HFFc6 (cell line): ENCODE data around the gene SUFU. TPM values are rescaled to one million over a fixed set of nuclear protein-coding genes. Genes with fewer than 3 reads are reported as not detected.

ENCODE experiments used
- DNase-seq: peaks from one replicate; pipeline ENCODE4 v3.0.0-alpha.2; 2018
- H3K27ac Mint-ChIP-seq: 2 replicates; pipeline ENCODE4 v1.8.0; 2020; ENCODE audit warnings: mild to moderate bottlenecking, mixed read lengths
- H3K27me3 Mint-ChIP-seq: 2 replicates; pipeline ENCODE4 v1.8.0; 2021; ENCODE audit warnings: mild to moderate bottlenecking, moderate library complexity, mixed read lengths; ENCODE audit not compliant: insufficient read depth
- H3K36me3 Mint-ChIP-seq: 2 replicates; pipeline ENCODE4 v1.8.0; 2021; ENCODE audit warnings: low read depth, mixed read lengths
- H3K4me1 Mint-ChIP-seq: 2 replicates; pipeline ENCODE4 v1.8.0; 2020; ENCODE audit warnings: low read depth, mixed read lengths
- H3K4me3 Mint-ChIP-seq: 2 replicates; pipeline ENCODE4 v1.8.0; 2020; ENCODE audit warnings: mild to moderate bottlenecking, moderate library complexity, mixed read lengths
- H3K9me3 Mint-ChIP-seq: 2 replicates; pipeline ENCODE4 v1.8.0; 2020; ENCODE audit warnings: mild to moderate bottlenecking, mixed read lengths
- CTCF ChIP-seq: fragments of 200-600 bp; sonication (generic); IDR thresholded peaks from 2 replicates; pipeline ENCODE4 v1.5.0; 2021; ENCODE audit warnings: antibody characterized with exemption, mild to moderate bottlenecking
- total RNA-seq, 6 experiments: library from RNA; stranded (reverse); fragmentation: NEBNext Ultra II Directional; extraction: Animal tissue kit (Norgen Biotek cat#: 25700); gene quantifications; 2 replicates in 1 of 6; 3 replicates in 5 of 6; pipeline ENCODE4 v1.2.3, GENCODE V29; 2021

SUFU gene
- total RNA-seq, 6 experiments from 2014 or later, result 12.8 to 16.8 (median 15.2) TPM

GRCh38 chr10:102630663-102631062 lies 126.9 kb downstream of the SUFU start:
- H3K9me3 Mint-ChIP-seq, result no peaks in the 10 kb centered on the region
- no peak for DNase-seq
- peak overlapping the region; percentile 96 for H3K27ac Mint-ChIP-seq
- H3K27me3 Mint-ChIP-seq, result peaks cover 2% of the 10 kb centered on the region
- H3K4me3 Mint-ChIP-seq, result peak overlapping the region; percentile 45; the same call in 1 of the 2 replicates
- no peaks in the 10 kb centered on the region for H3K36me3 Mint-ChIP-seq
- H3K4me1 Mint-ChIP-seq, result peaks cover 97% of the 10 kb centered on the region
- TF ChIP-seq CTCF, result no peak

GRCh38 chr10:102631525-102632393 lies 128.0 kb downstream of the SUFU start:
- TF ChIP-seq CTCF, result no peak
- peaks cover 2% of the 10 kb centered on the region for H3K27me3 Mint-ChIP-seq
- H3K4me3 Mint-ChIP-seq, result no peak overlapping the region; the same call in 1 of the 2 replicates
- H3K9me3 Mint-ChIP-seq, result no peaks in the 10 kb centered on the region
- peaks cover 93% of the 10 kb centered on the region for H3K4me1 Mint-ChIP-seq
- peak overlapping the region; percentile 96 for H3K27ac Mint-ChIP-seq
- H3K36me3 Mint-ChIP-seq, result no peaks in the 10 kb centered on the region
- no peak for DNase-seq

DNA sequence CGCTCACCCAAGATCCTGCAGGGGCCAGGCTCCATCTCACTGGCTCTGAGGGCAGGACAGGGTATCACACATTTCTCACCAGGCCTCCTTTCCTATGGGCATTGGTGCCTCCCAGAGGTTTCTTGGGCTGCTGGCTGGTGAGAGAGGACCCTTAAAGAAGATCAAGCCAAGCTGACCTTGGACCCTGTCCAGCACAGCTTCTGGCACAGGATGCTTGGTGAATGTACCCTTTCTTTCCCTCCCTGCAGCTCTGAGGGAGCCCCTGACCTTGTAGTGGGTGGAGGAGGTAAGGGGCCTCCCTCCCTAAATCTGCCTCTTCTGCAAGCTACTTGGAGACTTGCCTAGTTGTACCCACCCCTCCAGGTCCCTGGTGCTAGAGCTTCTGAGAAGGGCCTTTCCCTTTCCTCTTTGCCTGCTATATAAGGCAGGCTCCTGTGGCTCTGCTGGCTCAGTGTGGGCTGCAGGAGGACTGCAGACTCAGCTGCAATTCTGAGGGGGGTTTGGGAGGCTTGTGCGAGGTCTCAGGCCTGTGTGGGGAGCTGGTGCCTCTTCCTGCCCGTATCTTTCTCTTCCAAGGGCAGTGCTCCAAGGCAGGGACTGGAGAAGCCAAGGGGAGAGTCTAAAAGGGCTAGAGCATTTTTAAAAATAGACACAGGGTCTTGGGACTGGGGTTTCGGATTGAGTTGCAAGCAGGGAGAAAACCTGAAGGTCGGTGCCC lies 128.8 kb downstream of the SUFU start:
- no peak for TF ChIP-seq CTCF
- Mint-ChIP-seq H3K27me3 (peaks cover 4% of the 10 kb centered on the region), H3K4me3 (peak overlapping the region; percentile 65), H3K9me3 (no peaks in the 10 kb centered on the region), H3K4me1 (peaks cover 85% of the 10 kb centered on the region), H3K36me3 (no peaks in the 10 kb centered on the region), H3K27ac (peak overlapping the region; percentile 96)
- no peak for DNase-seq

DNA sequence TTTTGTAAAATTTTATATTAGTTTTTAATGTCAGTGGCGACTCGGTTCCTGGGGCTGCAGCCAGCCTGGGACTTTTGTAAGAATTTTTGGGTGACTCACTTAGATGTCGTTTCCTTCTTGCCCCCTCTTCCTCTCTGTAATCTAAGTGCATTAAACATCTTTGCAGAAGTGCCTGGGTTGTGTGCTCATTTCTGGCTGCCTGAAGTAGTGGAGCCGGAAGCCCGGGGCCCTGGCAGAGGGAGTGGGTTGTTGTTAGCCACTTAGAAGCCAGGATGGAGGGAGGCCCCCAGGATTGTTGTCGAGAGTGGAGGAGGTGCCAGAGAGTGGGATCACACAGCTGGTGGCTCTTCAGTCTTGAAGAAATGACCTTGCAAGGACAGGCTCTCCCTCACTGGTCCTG lies 129.5 kb downstream of the SUFU start:
- peaks cover 78% of the 10 kb centered on the region for H3K4me1 Mint-ChIP-seq

DNA sequence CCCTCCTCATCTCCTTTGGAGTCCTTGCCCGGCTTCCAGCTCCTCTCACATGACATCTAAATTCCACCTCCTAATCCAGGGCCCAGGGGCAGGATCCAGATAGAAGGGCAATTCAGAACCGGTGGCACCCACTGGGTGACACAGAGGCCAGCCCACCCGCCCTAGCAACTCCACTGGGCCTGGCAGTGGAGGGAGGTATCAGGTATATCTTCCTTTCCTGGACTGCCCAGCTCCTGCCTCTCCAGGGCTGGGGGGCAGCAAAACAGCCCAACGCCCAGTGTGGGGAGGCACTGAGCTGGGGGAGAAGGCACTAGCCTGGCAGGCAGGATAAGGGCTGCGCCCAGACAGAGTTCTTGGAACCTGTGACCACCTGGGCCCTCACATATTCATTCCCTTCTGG lies 130.1 kb downstream of the SUFU start:
- H3K4me1 Mint-ChIP-seq, result peaks cover 72% of the 10 kb centered on the region
- H3K4me3 Mint-ChIP-seq, result 0 out of 2 replicates have a peak overlapping the region, but pooled peaks have one; percentile 65
- H3K27me3 Mint-ChIP-seq, result peaks cover 4% of the 10 kb centered on the region
- H3K9me3 Mint-ChIP-seq, result no peaks in the 10 kb centered on the region
- no peaks in the 10 kb centered on the region for H3K36me3 Mint-ChIP-seq
- DNase-seq, result no peak
- TF ChIP-seq CTCF, result no peak
- peak overlapping the region; percentile 96 for H3K27ac Mint-ChIP-seq

More for the DNA sequence above, 129.5 kb downstream of the SUFU start:
- DNase-seq, result peak; percentile 53
- peaks cover 4% of the 10 kb centered on the region for H3K27me3 Mint-ChIP-seq
- H3K27ac Mint-ChIP-seq, result peak overlapping the region; percentile 96
- no peaks in the 10 kb centered on the region for H3K36me3 Mint-ChIP-seq
- no peak for TF ChIP-seq CTCF
- no peaks in the 10 kb centered on the region for H3K9me3 Mint-ChIP-seq
- peak overlapping the region; percentile 65 for H3K4me3 Mint-ChIP-seq
